Endothelial cell (in vitro differentiated cells): ENCODE measurements around the gene LYL1. TPM values are rescaled to one million over a fixed set of nuclear protein-coding genes. Genes with fewer than 3 reads are reported as not detected.

ENCODE experiments used
- DNase-seq: peaks from one replicate; pipeline ENCODE4 v3.0.0; 2021; ENCODE audit warnings: low spot score
- H3K27ac Mint-ChIP-seq: one replicate; pipeline ENCODE4 v1.8.0; 2021; ENCODE audit warnings: mixed read lengths, inconsistent platforms; ENCODE audit not compliant: unreplicated experiment
- H3K27me3 Mint-ChIP-seq: one replicate; pipeline ENCODE4 v1.8.0; 2021; ENCODE audit warnings: mild to moderate bottlenecking, moderate library complexity, mixed read lengths, inconsistent platforms; ENCODE audit not compliant: unreplicated experiment
- H3K36me3 Mint-ChIP-seq: one replicate; pipeline ENCODE4 v1.8.0; 2021; ENCODE audit warnings: mild to moderate bottlenecking, low read depth, mixed read lengths, inconsistent platforms; ENCODE audit not compliant: unreplicated experiment
- H3K4me1 Mint-ChIP-seq: one replicate; pipeline ENCODE4 v1.8.0; 2021; ENCODE audit warnings: mild to moderate bottlenecking, mixed read lengths, inconsistent platforms; ENCODE audit not compliant: unreplicated experiment
- H3K4me3 Mint-ChIP-seq: one replicate; pipeline ENCODE4 v1.8.0; 2021; ENCODE audit warnings: mild to moderate bottlenecking, mixed read lengths, inconsistent platforms; ENCODE audit not compliant: unreplicated experiment
- H3K9me3 Mint-ChIP-seq: one replicate; pipeline ENCODE4 v1.8.0; 2021; ENCODE audit warnings: mixed read lengths, inconsistent platforms; ENCODE audit not compliant: unreplicated experiment
- total RNA-seq: library from RNA; stranded (reverse); fragmentation: NEBNext Ultra II Directional; extraction: Animal tissue kit (Norgen Biotek cat#: 25700); gene quantifications from one replicate; pipeline ENCODE4 v1.2.1, GENCODE V29; 2021; ENCODE audit not compliant: unreplicated experiment
- TF ChIP-seq, protein P1 (sequence below): fragments of 200-600 bp; sonication (generic); IDR thresholded peaks from one replicate; pipeline ENCODE4 v1.5.0; 2021; ENCODE audit warnings: antibody characterized with exemption; ENCODE audit not compliant: unreplicated experiment

Gene LYL1
- total RNA-seq, 1 donor from 2014 or later = 68.6 TPM

DNA sequence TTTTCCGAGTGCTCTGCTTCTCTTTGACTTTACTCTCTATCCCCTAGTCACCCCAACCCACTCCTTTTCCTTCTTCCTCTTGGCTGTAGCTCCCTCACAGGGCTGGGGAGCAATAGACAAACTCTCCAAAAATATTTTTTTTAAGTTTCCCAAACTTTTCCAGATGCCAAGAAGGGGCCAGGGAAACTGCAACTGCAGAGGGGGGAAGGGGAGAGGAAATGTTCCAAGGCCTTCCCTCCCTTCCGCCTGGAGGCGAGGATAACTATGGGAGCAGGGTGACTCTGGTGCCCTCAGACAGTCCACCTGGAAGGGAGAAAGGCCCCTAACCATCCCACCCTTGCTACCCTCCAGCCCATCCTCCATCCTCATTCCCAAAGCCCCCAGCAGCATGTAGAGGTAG, 49.4 kb downstream of the LYL1 start:
- no peak overlapping the region for H3K27ac Mint-ChIP-seq
- no peaks in the 10 kb centered on the region for H3K36me3 Mint-ChIP-seq
- peaks cover 8% of the 10 kb centered on the region for H3K27me3 Mint-ChIP-seq
- DNase-seq = no peak
- no peaks in the 10 kb centered on the region for H3K9me3 Mint-ChIP-seq
- H3K4me3 Mint-ChIP-seq = peak overlapping the region; percentile 42
- peaks cover 60% of the 10 kb centered on the region for H3K4me1 Mint-ChIP-seq
- TF ChIP-seq, protein P1, sequence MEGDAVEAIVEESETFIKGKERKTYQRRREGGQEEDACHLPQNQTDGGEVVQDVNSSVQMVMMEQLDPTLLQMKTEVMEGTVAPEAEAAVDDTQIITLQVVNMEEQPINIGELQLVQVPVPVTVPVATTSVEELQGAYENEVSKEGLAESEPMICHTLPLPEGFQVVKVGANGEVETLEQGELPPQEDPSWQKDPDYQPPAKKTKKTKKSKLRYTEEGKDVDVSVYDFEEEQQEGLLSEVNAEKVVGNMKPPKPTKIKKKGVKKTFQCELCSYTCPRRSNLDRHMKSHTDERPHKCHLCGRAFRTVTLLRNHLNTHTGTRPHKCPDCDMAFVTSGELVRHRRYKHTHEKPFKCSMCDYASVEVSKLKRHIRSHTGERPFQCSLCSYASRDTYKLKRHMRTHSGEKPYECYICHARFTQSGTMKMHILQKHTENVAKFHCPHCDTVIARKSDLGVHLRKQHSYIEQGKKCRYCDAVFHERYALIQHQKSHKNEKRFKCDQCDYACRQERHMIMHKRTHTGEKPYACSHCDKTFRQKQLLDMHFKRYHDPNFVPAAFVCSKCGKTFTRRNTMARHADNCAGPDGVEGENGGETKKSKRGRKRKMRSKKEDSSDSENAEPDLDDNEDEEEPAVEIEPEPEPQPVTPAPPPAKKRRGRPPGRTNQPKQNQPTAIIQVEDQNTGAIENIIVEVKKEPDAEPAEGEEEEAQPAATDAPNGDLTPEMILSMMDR = no peak

DNA sequence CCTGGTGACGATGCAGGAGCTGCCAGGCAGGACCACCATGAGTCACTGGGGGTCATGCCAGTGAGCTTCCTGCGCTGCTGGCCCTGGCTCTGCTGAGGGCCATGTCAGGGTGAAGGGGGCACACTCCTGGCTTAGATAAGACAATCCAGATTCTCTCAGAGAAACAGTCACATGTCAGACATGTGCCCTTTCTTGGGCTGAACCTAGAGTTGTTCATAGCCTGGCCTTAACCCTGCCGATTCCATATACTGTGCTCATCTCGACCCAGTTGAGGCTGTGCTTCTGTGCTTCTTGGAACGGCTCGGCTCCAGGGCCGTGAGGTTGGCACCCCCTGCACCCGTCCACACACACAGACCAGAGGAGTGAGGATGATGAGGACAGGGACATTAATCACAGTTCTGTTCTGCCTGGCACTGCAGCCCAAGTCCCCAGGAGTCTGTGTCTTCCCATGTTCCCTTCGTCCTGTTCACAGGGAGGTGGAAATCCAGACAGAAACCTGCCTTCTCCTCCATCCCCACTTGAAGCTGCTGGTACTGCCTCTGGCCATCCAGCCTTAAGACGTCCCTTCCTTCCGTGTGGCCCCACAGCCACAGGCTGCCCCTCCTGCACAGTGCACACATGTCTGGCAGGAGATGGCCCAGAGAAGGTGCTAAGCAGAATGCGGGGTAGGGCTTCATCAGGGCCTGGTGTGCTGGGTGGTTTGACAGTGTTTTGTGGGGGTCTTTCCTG, 50.0 kb downstream of the LYL1 start:
- H3K27ac Mint-ChIP-seq = no peak overlapping the region
- no peaks in the 10 kb centered on the region for H3K36me3 Mint-ChIP-seq
- no peak for DNase-seq
- H3K9me3 Mint-ChIP-seq = no peaks in the 10 kb centered on the region
- TF ChIP-seq, protein P1 = no peak
- H3K4me1 Mint-ChIP-seq = peaks cover 58% of the 10 kb centered on the region
- H3K27me3 Mint-ChIP-seq = peaks cover 12% of the 10 kb centered on the region
- H3K4me3 Mint-ChIP-seq = no peak overlapping the region

DNA sequence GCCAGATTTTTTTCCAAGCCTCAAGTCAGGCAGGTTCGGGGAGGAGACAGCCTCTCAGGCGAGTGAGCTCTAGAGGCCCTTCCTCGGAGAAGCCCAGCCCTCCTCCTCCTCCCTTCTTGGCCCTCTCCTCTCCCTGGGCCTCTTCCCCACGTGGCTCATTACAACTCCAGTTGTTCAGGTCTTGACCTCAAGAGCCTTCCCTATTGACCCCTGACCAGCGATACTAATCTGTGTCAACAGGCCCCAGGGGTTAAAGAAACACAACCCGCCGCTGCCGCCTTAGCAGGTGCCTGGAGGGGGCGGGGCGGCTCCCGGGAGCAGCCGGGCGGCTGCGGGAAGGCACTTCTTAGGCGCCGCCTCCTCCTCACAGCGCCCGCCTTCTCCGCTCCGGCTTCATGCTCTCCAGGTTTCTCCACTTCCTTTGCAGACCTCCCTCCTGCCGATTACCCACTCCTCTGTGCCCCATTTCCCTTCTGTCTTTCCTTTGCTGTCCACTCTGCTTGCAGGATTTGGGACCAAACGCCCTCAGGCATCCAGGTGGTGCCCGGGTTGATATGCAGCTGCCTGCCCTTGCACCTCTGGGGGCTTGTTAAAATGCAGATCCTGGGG, 51.0 kb downstream of the LYL1 start:
- Mint-ChIP-seq H3K27me3 (peaks cover 17% of the 10 kb centered on the region), H3K9me3 (no peaks in the 10 kb centered on the region), H3K4me1 (peaks cover 52% of the 10 kb centered on the region), H3K4me3 (peak overlapping the region; percentile 65), H3K36me3 (no peaks in the 10 kb centered on the region), H3K27ac (no peak overlapping the region)
- TF ChIP-seq, protein P1 = no peak
- peak; percentile 67 for DNase-seq

DNA sequence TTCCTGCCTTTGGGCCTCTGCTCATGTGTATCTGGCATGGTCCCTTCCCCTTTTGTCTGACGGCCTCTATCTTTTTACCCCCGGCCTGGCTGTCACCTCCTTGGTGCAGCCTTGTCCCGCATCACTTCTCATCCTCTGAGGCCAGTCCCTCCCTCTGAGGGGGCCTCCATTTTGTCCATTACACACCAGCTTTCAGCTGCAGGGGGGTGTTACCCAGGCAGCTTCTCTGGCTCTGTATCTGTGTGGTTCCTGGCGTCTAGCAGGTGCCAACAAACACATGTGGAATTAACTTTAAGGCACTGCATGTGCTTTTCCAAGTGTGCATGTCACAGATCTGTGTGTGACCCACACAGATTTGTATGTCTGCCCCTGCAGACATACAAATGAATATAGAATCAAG, 52.4 kb downstream of the LYL1 start:
- no peak for DNase-seq
- Mint-ChIP-seq H3K27me3 (peaks cover 15% of the 10 kb centered on the region), H3K9me3 (no peaks in the 10 kb centered on the region), H3K27ac (no peak overlapping the region), H3K36me3 (no peaks in the 10 kb centered on the region), H3K4me3 (no peak overlapping the region), H3K4me1 (peaks cover 41% of the 10 kb centered on the region)
- TF ChIP-seq, protein P1 = no peak

Other genes with a start within 250 kb of the LYL1 start
- gene DNASE2, start 221.4 kb downstream of the LYL1 start, total RNA-seq = 12.2 TPM
- gene KLF1, start 215.7 kb downstream of the LYL1 start, total RNA-seq = 0.54 TPM
- gene GCDH, start 211.7 kb downstream of the LYL1 start, total RNA-seq = 20.0 TPM
- gene SYCE2, start 183.6 kb downstream of the LYL1 start, total RNA-seq = not detected
- 45.8 TPM for gene FARSA, start 169.1 kb downstream of the LYL1 start, total RNA-seq
- 963 TPM for gene CALR, start 164.2 kb downstream of the LYL1 start, total RNA-seq
- gene RAD23A, start 157.0 kb downstream of the LYL1 start, total RNA-seq = 44.7 TPM
- gene GADD45GIP1, start 145.6 kb downstream of the LYL1 start, total RNA-seq = 20.8 TPM
- gene DAND5, start 133.3 kb downstream of the LYL1 start, total RNA-seq = 0.69 TPM
- 9.9 TPM for gene NFIX, start 107.4 kb downstream of the LYL1 start, total RNA-seq
- gene TRMT1, start 13.9 kb upstream of the LYL1 start, total RNA-seq = 54.2 TPM
- gene NACC1, start 15.4 kb upstream of the LYL1 start, total RNA-seq = 112 TPM
- 31.8 TPM for gene STX10, start 47.5 kb upstream of the LYL1 start, total RNA-seq
- 115 TPM for gene IER2, start 47.6 kb upstream of the LYL1 start, total RNA-seq